Mammary epithelial cell (primary cell): ENCODE results near the gene HTD2.

Experiments used
- CTCF ChIP-seq, 2 donors: IDR thresholded peaks in 1 of 2; conservative IDR thresholded peaks in 1 of 2; 2 replicates each; pipeline ENCODE4 v1.5.1; 2011 to 2012; ENCODE audit warnings: inconsistent platforms in 2 of 2, low read length in 2 of 2, mild to moderate bottlenecking in 2 of 2, control low read depth in 1 of 2, low read depth in 1 of 2; ENCODE audit not compliant: insufficient read depth in 1 of 2; ENCODE audit errors: extremely low read depth in 1 of 2
- EZH2 ChIP-seq: IDR thresholded peaks from 2 replicates; pipeline ENCODE4 v1.6.1; 2012; ENCODE audit warnings: low read length, inconsistent platforms, borderline replicate concordance

- TF ChIP-seq CTCF (conservative IDR thresholded peaks at IDR 0.05 in 1 of 2, IDR thresholded peaks at IDR 0.05 in 1 of 2; ENCODE audit: extremely low read depth in 1 of 2, insufficient read depth in 1 of 2, low read depth in 1 of 2, low read length in 2 of 2) (no peak), EZH2 (no peak)
Observed at GRCh38 chr3:58336135-58336882, 30.0 kb downstream of the HTD2 start.
